ENCODE measurements around the gene UROC1. TPM values are rescaled to one million over a fixed set of nuclear protein-coding genes. Genes with fewer than 3 reads are reported as not detected.

Gene UROC1
- total and polyA plus RNA-seq, 2 of the 13 experiments (the other 11 are each of a cell fraction or from before 2014, with no cell fraction given), result 0.71 to 1.3 TPM

- H3K4me3 ChIP-seq (replicated peaks in 1 of 3; ENCODE audit: insufficient read depth in 1 of 3, low read depth in 2 of 3, low read length in 3 of 3), result no peak overlapping the region
- CTCF ChIA-PET (ENCODE audit: low intra/inter-chr PET ratio, low total read pairs), result no interaction called here
- H3K4me2 ChIP-seq (ENCODE audit: low read depth, low read length), result no peak overlapping the region
- no peaks in the 10 kb centered on the region for H3K79me2 ChIP-seq (ENCODE audit: insufficient read depth, low read length)
- 47% methylated on average over 1 of the region's 1 CpG for WGBS (ENCODE audit: low lambda C conversion rate)
- POLR2A ChIA-PET, result no interaction called here
- H3K27me3 ChIP-seq (ENCODE audit: control insufficient read depth in 1 of 2, insufficient read depth in 2 of 2, low read length in 2 of 2), result no peaks in the 10 kb centered on the region
- BruUV-seq (replicated peaks), result no TSS peak
- peak; percentile 21 for FAIRE-seq
- no peak for ATAC-seq
- H3K36me3 ChIP-seq (replicated peaks in 1 of 2; ENCODE audit: control insufficient read depth in 1 of 2, insufficient read depth in 2 of 2, low read length in 2 of 2), result no peaks in the 10 kb centered on the region
- no peaks in the 10 kb centered on the region for H3K9me3 ChIP-seq (ENCODE audit: low read length)
- no peak for DNase-seq (ENCODE audit: low spot score)
- no peak overlapping the region for H2AFZ ChIP-seq (ENCODE audit: low read length)
- no peak overlapping the region for H3K27ac ChIP-seq (ENCODE audit: extremely low read length, insufficient read depth, low read length)
- H4K20me1 ChIP-seq (ENCODE audit: insufficient read depth, low read length), result no peaks in the 10 kb centered on the region
- H3K4me1 ChIP-seq (ENCODE audit: insufficient read depth, low read length), result peaks cover 28% of the 10 kb centered on the region
- H3K9ac ChIP-seq (ENCODE audit: insufficient read depth, low read depth, low read length), result no peak overlapping the region
- in situ Hi-C loops (cut with HindIII; ENCODE audit: extremely low pct_ligation_motif_present, low pct_unique_long_range_greater_than_20kb) (no loop called here), intact Hi-C loops (cut with micrococcal nuclease; ENCODE audit: unreplicated experiment) (no loop called here)
- TF ChIP-seq LCORL (IDR thresholded peaks at IDR 0.05) (0 out of 2 replicates have a peak, but pooled peaks have one; percentile 17), LCORL (CRISPR knock-in tag; IDR thresholded peaks at IDR 0.05) (no peak), PHB2 (IDR thresholded peaks at IDR 0.05; ENCODE audit: partially characterized antibody) (peak; percentile 64), ZNF468 (CRISPR knock-in tag; IDR thresholded peaks at IDR 0.05) (no peak)
Measured at GRCh38 chr3:126502656-126503055, 14.9 kb downstream of the UROC1 start.

- Histone ChIP-seq H3K9ac (ENCODE audit: insufficient read depth, low read depth, low read length) (no peak overlapping the region), H3K4me1 (ENCODE audit: insufficient read depth, low read length) (peaks cover 36% of the 10 kb centered on the region), H3K36me3 (replicated peaks in 1 of 2; ENCODE audit: control insufficient read depth in 1 of 2, insufficient read depth in 2 of 2, low read length in 2 of 2) (no peaks in the 10 kb centered on the region), H4K20me1 (ENCODE audit: insufficient read depth, low read length) (no peaks in the 10 kb centered on the region), H2AFZ (ENCODE audit: low read length) (no peak overlapping the region), H3K4me3 (replicated peaks in 1 of 3; ENCODE audit: insufficient read depth in 1 of 3, low read depth in 2 of 3, low read length in 3 of 3) (no peak overlapping the region), H3K27ac (ENCODE audit: extremely low read length, insufficient read depth, low read length) (no peak overlapping the region), H3K79me2 (ENCODE audit: insufficient read depth, low read length) (no peaks in the 10 kb centered on the region), H3K4me2 (ENCODE audit: low read depth, low read length) (no peak overlapping the region), H3K27me3 (ENCODE audit: control insufficient read depth in 1 of 2, insufficient read depth in 2 of 2, low read length in 2 of 2) (no peaks in the 10 kb centered on the region), H3K9me3 (ENCODE audit: low read length) (no peaks in the 10 kb centered on the region)
- FAIRE-seq, result no peak
- no peak for TF ChIP-seq STAG1 (CRISPR knock-in tag; IDR thresholded peaks at IDR 0.05)
- no peak for TF ChIP-seq TCF12 (IDR thresholded peaks at IDR 0.05)
- TF ChIP-seq TCF12 (CRISPR knock-in tag; IDR thresholded peaks at IDR 0.05), result no peak
- TF ChIP-seq SMC3 (IDR thresholded peaks at IDR 0.05; ENCODE audit: low read length), result no peak
- TF ChIP-seq ZBTB43 (CRISPR knock-in tag; conservative IDR thresholded peaks at IDR 0.05), result no peak
- no peak for TF ChIP-seq BHLHE40 (IDR thresholded peaks at IDR 0.05; ENCODE audit: low read length)
- no peak for TF ChIP-seq GFI1 (CRISPR knock-in tag; IDR thresholded peaks at IDR 0.05; ENCODE audit: borderline replicate concordance)
- TF ChIP-seq BRF2 (CRISPR knock-in tag; IDR thresholded peaks at IDR 0.05), result no peak
- no peak for TF ChIP-seq ZIK1 (CRISPR knock-in tag; IDR thresholded peaks at IDR 0.05; ENCODE audit: borderline replicate concordance, low read depth)
- TF ChIP-seq, protein P1, sequence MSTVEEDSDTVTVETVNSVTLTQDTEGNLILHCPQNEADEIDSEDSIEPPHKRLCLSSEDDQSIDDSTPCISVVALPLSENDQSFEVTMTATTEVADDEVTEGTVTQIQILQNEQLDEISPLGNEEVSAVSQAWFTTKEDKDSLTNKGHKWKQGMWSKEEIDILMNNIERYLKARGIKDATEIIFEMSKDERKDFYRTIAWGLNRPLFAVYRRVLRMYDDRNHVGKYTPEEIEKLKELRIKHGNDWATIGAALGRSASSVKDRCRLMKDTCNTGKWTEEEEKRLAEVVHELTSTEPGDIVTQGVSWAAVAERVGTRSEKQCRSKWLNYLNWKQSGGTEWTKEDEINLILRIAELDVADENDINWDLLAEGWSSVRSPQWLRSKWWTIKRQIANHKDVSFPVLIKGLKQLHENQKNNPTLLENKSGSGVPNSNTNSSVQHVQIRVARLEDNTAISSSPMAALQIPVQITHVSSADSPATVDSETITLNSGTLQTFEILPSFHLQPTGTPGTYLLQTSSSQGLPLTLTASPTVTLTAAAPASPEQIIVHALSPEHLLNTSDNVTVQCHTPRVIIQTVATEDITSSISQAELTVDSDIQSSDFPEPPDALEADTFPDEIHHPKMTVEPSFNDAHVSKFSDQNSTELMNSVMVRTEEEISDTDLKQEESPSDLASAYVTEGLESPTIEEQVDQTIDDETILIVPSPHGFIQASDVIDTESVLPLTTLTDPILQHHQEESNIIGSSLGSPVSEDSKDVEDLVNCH (CRISPR knock-in tag; IDR thresholded peaks at IDR 0.05), result no peak
- no peak for TF ChIP-seq MTA3 (CRISPR knock-in tag; IDR thresholded peaks at IDR 0.05)
- no peak for TF ChIP-seq CEBPG (CRISPR knock-in tag; IDR thresholded peaks at IDR 0.05)
- TF ChIP-seq ISX (CRISPR knock-in tag; conservative IDR thresholded peaks at IDR 0.05), result no peak
- intact Hi-C loops (cut with micrococcal nuclease; ENCODE audit: unreplicated experiment), result no loop called here
- 50% methylated on average over 5 of the region's 7 CpGs for WGBS (ENCODE audit: low lambda C conversion rate)
- in situ Hi-C loops (cut with HindIII; ENCODE audit: extremely low pct_ligation_motif_present, low pct_unique_long_range_greater_than_20kb), result no loop called here
- ChIA-PET CTCF (ENCODE audit: low intra/inter-chr PET ratio, low total read pairs) (no interaction called here), POLR2A (no interaction called here)
- BruUV-seq (replicated peaks), result no TSS peak
- DNase-seq (ENCODE audit: low spot score), result no peak
- ATAC-seq, result peak; percentile 23
Measured at GRCh38 chr3:126501736-126502135, 15.8 kb downstream of the UROC1 start.
